ENCODE results near the gene ABCA1.

ABCA1 gene

GRCh38 chr9:104780796-104781395 is 147.1 kb downstream of the ABCA1 start:
- Histone ChIP-seq H3K4me3 (ENCODE audit: low read length) (peak overlapping the region; percentile 42), H3K4me1 (ENCODE audit: low read length) (peaks cover 34% of the 10 kb centered on the region), H3K9ac (ENCODE audit: low read length) (peak overlapping the region; percentile 21), H3K4me2 (ENCODE audit: low read length) (peak overlapping the region; percentile 75), H4K20me1 (ENCODE audit: insufficient read depth, low read length) (no peaks in the 10 kb centered on the region), H3K79me2 (ENCODE audit: low read length) (no peaks in the 10 kb centered on the region), H3K36me3 (replicated peaks; ENCODE audit: low read depth, low read length) (no peaks in the 10 kb centered on the region), H3K9me3 (ENCODE audit: insufficient read depth, low read length) (no peaks in the 10 kb centered on the region), H2AFZ (ENCODE audit: low read depth, low read length) (peak overlapping the region; percentile 78), H3K27ac (ENCODE audit: low read length) (peak overlapping the region; percentile 39), H3K27me3 (ENCODE audit: low read depth, low read length) (no peaks in the 10 kb centered on the region)
- TF ChIP-seq CTCF (IDR thresholded peaks at IDR 0.05; ENCODE audit: low read depth, low read length) (peak; percentile 81), EZH2phosphoT487 (IDR thresholded peaks at IDR 0.05; ENCODE audit: low read depth) (no peak)

GRCh38 chr9:104779946-104780535 is 147.9 kb downstream of the ABCA1 start:
- Histone ChIP-seq H3K27ac (ENCODE audit: low read length) (peak overlapping the region; percentile 39), H3K4me3 (ENCODE audit: low read length) (peak overlapping the region; percentile 42), H3K4me1 (ENCODE audit: low read length) (peaks cover 42% of the 10 kb centered on the region), H3K27me3 (ENCODE audit: low read depth, low read length) (no peaks in the 10 kb centered on the region), H3K9me3 (ENCODE audit: insufficient read depth, low read length) (no peaks in the 10 kb centered on the region), H3K4me2 (ENCODE audit: low read length) (peak overlapping the region; percentile 75), H2AFZ (ENCODE audit: low read depth, low read length) (peak overlapping the region; percentile 78), H3K9ac (ENCODE audit: low read length) (peak overlapping the region; percentile 21), H3K36me3 (replicated peaks; ENCODE audit: low read depth, low read length) (no peaks in the 10 kb centered on the region), H4K20me1 (ENCODE audit: insufficient read depth, low read length) (no peaks in the 10 kb centered on the region), H3K79me2 (ENCODE audit: low read length) (no peaks in the 10 kb centered on the region)
- no peak for TF ChIP-seq EZH2phosphoT487 (IDR thresholded peaks at IDR 0.05; ENCODE audit: low read depth)
- no peak for TF ChIP-seq CTCF (IDR thresholded peaks at IDR 0.05; ENCODE audit: low read depth, low read length)

GRCh38 chr9:104779334-104779733 is 148.6 kb downstream of the ABCA1 start:
- Histone ChIP-seq H3K9me3 (ENCODE audit: insufficient read depth, low read length) (no peaks in the 10 kb centered on the region), H3K27ac (ENCODE audit: low read length) (no peak overlapping the region), H3K4me1 (ENCODE audit: low read length) (peaks cover 50% of the 10 kb centered on the region), H3K79me2 (ENCODE audit: low read length) (no peaks in the 10 kb centered on the region), H3K9ac (ENCODE audit: low read length) (no peak overlapping the region), H2AFZ (ENCODE audit: low read depth, low read length) (no peak overlapping the region), H3K27me3 (ENCODE audit: low read depth, low read length) (no peaks in the 10 kb centered on the region), H4K20me1 (ENCODE audit: insufficient read depth, low read length) (no peaks in the 10 kb centered on the region), H3K4me3 (ENCODE audit: low read length) (no peak overlapping the region), H3K4me2 (ENCODE audit: low read length) (no peak overlapping the region), H3K36me3 (replicated peaks; ENCODE audit: low read depth, low read length) (no peaks in the 10 kb centered on the region)
- TF ChIP-seq CTCF (IDR thresholded peaks at IDR 0.05; ENCODE audit: low read depth, low read length) (no peak), EZH2phosphoT487 (IDR thresholded peaks at IDR 0.05; ENCODE audit: low read depth) (no peak)

GRCh38 chr9:104778802-104779201 is 149.2 kb downstream of the ABCA1 start:
- H3K4me3 ChIP-seq (ENCODE audit: low read length): no peak overlapping the region
- H3K9me3 ChIP-seq (ENCODE audit: insufficient read depth, low read length): no peaks in the 10 kb centered on the region
- H3K27ac ChIP-seq (ENCODE audit: low read length): no peak overlapping the region
- no peak for TF ChIP-seq CTCF (IDR thresholded peaks at IDR 0.05; ENCODE audit: low read depth, low read length)
- no peak for TF ChIP-seq EZH2phosphoT487 (IDR thresholded peaks at IDR 0.05; ENCODE audit: low read depth)
- no peak overlapping the region for H3K9ac ChIP-seq (ENCODE audit: low read length)
- no peaks in the 10 kb centered on the region for H3K27me3 ChIP-seq (ENCODE audit: low read depth, low read length)
- H4K20me1 ChIP-seq (ENCODE audit: insufficient read depth, low read length): no peaks in the 10 kb centered on the region
- H2AFZ ChIP-seq (ENCODE audit: low read depth, low read length): no peak overlapping the region
- H3K79me2 ChIP-seq (ENCODE audit: low read length): no peaks in the 10 kb centered on the region
- peaks cover 49% of the 10 kb centered on the region for H3K4me1 ChIP-seq (ENCODE audit: low read length)
- no peaks in the 10 kb centered on the region for H3K36me3 ChIP-seq (replicated peaks; ENCODE audit: low read depth, low read length)
- no peak overlapping the region for H3K4me2 ChIP-seq (ENCODE audit: low read length)

All from OCI-LY3 (cell line).